HAP-1 (cell line): Measurements from ENCODE around the gene MIER1.
"Not testable (repeated sequence)": the region's sequence is repeated elsewhere in the genome, so short reads cannot be mapped to it uniquely, and the experiment has no call there.

Experiments used
- DNase-seq, 2 experiments: peaks; one replicate each; pipeline ENCODE4 v3.0.0-alpha.2; 2016 to 2020; ENCODE audit warnings: low spot score in 2 of 2
- H3K27me3 ChIP-seq: fragments of 250-450 bp; sonication (Bioruptor Pico); 2 replicates; pipeline ENCODE4 v1.5.1; 2020; ENCODE audit warnings: low read depth, mild to moderate bottlenecking, moderate library complexity
- H3K36me3 ChIP-seq: fragments of 250-450 bp; sonication (Bioruptor Pico); replicated peaks from 2 replicates; pipeline ENCODE4 v1.5.1; 2020; ENCODE audit warnings: mild to moderate bottlenecking
- H3K4me1 ChIP-seq: fragments of 250-450 bp; sonication (Bioruptor Pico); 2 replicates; pipeline ENCODE4 v1.5.1; 2020; ENCODE audit warnings: mild to moderate bottlenecking
- H3K4me3 ChIP-seq: fragments of 250-450 bp; sonication (Bioruptor Pico); 2 replicates; pipeline ENCODE4 v1.5.1; 2020; ENCODE audit warnings: mild to moderate bottlenecking, moderate library complexity
- H3K9me3 ChIP-seq: fragments of 250-450 bp; sonication (Bioruptor Pico); 2 replicates; pipeline ENCODE4 v1.5.1; 2020; ENCODE audit warnings: mild to moderate bottlenecking, moderate library complexity
- in situ Hi-C: fragments of 300-500 bp; cut with MboI; formaldehyde crosslinking; loops from 3 replicates; pipeline ENCODE4 v1.14.3; 2020; ENCODE audit warnings: low sequenced_read_pairs, inconsistent platforms, mixed read lengths

The MIER1 gene

GRCh38 chr1:66947267-66947666 lies 22.5 kb downstream of the MIER1 start:
- Histone ChIP-seq H3K9me3 (no peaks in the 10 kb centered on the region), H3K27me3 (no peaks in the 10 kb centered on the region), H3K4me1 (no peaks in the 10 kb centered on the region), H3K4me3 (no peak overlapping the region), H3K36me3 (peaks cover 25% of the 10 kb centered on the region)
- in situ Hi-C loops = no loop called here
- no peak for DNase-seq

GRCh38 chr1:66951513-66951912 lies 26.7 kb downstream of the MIER1 start:
- Histone ChIP-seq H3K4me3 (no peak overlapping the region), H3K36me3 (peaks cover 32% of the 10 kb centered on the region), H3K4me1 (no peaks in the 10 kb centered on the region), H3K27me3 (no peaks in the 10 kb centered on the region), H3K9me3 (no peaks in the 10 kb centered on the region)
- DNase-seq = no peak
- in situ Hi-C loops = no loop called here

GRCh38 chr1:66954208-66954607 lies 29.4 kb downstream of the MIER1 start:
- Histone ChIP-seq H3K4me1 (no peaks in the 10 kb centered on the region), H3K36me3 (peaks cover 28% of the 10 kb centered on the region), H3K4me3 (no peak overlapping the region), H3K9me3 (no peaks in the 10 kb centered on the region), H3K27me3 (no peaks in the 10 kb centered on the region)
- no peak for DNase-seq
- in situ Hi-C loops = no loop called here

- peaks cover 38% of the 10 kb centered on the region for H3K36me3 ChIP-seq
- in situ Hi-C loops = no loop called here
- no peak for DNase-seq
Observed at GRCh38 chr1:66957938-66958337, 33.1 kb downstream of the MIER1 start.

GRCh38 chr1:66966188-66966873 lies 41.5 kb downstream of the MIER1 start:
- H3K9me3 ChIP-seq, DNase-seq, H3K4me3 ChIP-seq, in situ Hi-C loops, H3K27me3 ChIP-seq, H3K4me1 ChIP-seq: not testable (repeated sequence)
- peaks cover 55% of the 10 kb centered on the region for H3K36me3 ChIP-seq

More at GRCh38 chr1:66957938-66958337, 33.1 kb downstream of the MIER1 start:
- H3K9me3 ChIP-seq = no peaks in the 10 kb centered on the region
- H3K4me1 ChIP-seq = no peaks in the 10 kb centered on the region
- H3K4me3 ChIP-seq = no peak overlapping the region
- no peaks in the 10 kb centered on the region for H3K27me3 ChIP-seq

GRCh38 chr1:66968574-66968973 lies 43.8 kb downstream of the MIER1 start:
- no peak overlapping the region for H3K4me3 ChIP-seq
- peaks cover 48% of the 10 kb centered on the region for H3K36me3 ChIP-seq

GRCh38 chr1:66978201-66978600 lies 53.4 kb downstream of the MIER1 start:
- Histone ChIP-seq H3K4me1 (no peaks in the 10 kb centered on the region), H3K27me3 (no peaks in the 10 kb centered on the region), H3K4me3 (no peak overlapping the region), H3K36me3 (peaks cover 51% of the 10 kb centered on the region), H3K9me3 (no peaks in the 10 kb centered on the region)
- in situ Hi-C loops = no loop called here
- no peak for DNase-seq

More at GRCh38 chr1:66968574-66968973, 43.8 kb downstream of the MIER1 start:
- Histone ChIP-seq H3K27me3 (no peaks in the 10 kb centered on the region), H3K4me1 (no peaks in the 10 kb centered on the region), H3K9me3 (no peaks in the 10 kb centered on the region)
- in situ Hi-C loops = no loop called here
- DNase-seq = no peak

- H3K36me3 ChIP-seq = peaks cover 58% of the 10 kb centered on the region
Observed at GRCh38 chr1:66979621-66980020, 54.8 kb downstream of the MIER1 start.

GRCh38 chr1:66980745-66981367 lies 56.1 kb downstream of the MIER1 start:
- Histone ChIP-seq H3K36me3 (peaks cover 61% of the 10 kb centered on the region), H3K4me1 (no peaks in the 10 kb centered on the region), H3K27me3 (no peaks in the 10 kb centered on the region), H3K9me3 (no peaks in the 10 kb centered on the region), H3K4me3 (no peak overlapping the region)
- in situ Hi-C loops = no loop called here
- DNase-seq = no peak

More at GRCh38 chr1:66979621-66980020, 54.8 kb downstream of the MIER1 start:
- H3K27me3 ChIP-seq, DNase-seq, H3K4me1 ChIP-seq, H3K9me3 ChIP-seq, H3K4me3 ChIP-seq, in situ Hi-C loops: not testable (repeated sequence)

- peaks cover 63% of the 10 kb centered on the region for H3K36me3 ChIP-seq
- DNase-seq = no peak
- in situ Hi-C loops = no loop called here
- H3K4me1 ChIP-seq = no peaks in the 10 kb centered on the region
- H3K27me3 ChIP-seq = no peaks in the 10 kb centered on the region
- no peak overlapping the region for H3K4me3 ChIP-seq
- no peaks in the 10 kb centered on the region for H3K9me3 ChIP-seq
Observed at GRCh38 chr1:66981679-66982078, 56.9 kb downstream of the MIER1 start.

GRCh38 chr1:66982561-66983260 lies 57.9 kb downstream of the MIER1 start:
- Histone ChIP-seq H3K4me1 (no peaks in the 10 kb centered on the region), H3K36me3 (peaks cover 67% of the 10 kb centered on the region), H3K4me3 (no peak overlapping the region), H3K27me3 (no peaks in the 10 kb centered on the region), H3K9me3 (no peaks in the 10 kb centered on the region)
- DNase-seq = no peak
- in situ Hi-C loops = no loop called here

- H3K36me3 ChIP-seq = peaks cover 71% of the 10 kb centered on the region
- H3K4me3 ChIP-seq = no peak overlapping the region
- no peak for DNase-seq
- H3K4me1 ChIP-seq = no peaks in the 10 kb centered on the region
- in situ Hi-C loops = no loop called here
- no peaks in the 10 kb centered on the region for H3K9me3 ChIP-seq
- H3K27me3 ChIP-seq = no peaks in the 10 kb centered on the region
Observed at GRCh38 chr1:66984491-66984890, 59.7 kb downstream of the MIER1 start.

- no peak overlapping the region for H3K4me3 ChIP-seq
- H3K36me3 ChIP-seq = peaks cover 65% of the 10 kb centered on the region
- H3K9me3 ChIP-seq = no peaks in the 10 kb centered on the region
- H3K27me3 ChIP-seq = no peaks in the 10 kb centered on the region
- in situ Hi-C loops = no loop called here
- DNase-seq = no peak
- H3K4me1 ChIP-seq = no peaks in the 10 kb centered on the region
Observed at GRCh38 chr1:66985835-66986234, 61.0 kb downstream of the MIER1 start.

- Histone ChIP-seq H3K4me3 (no peak overlapping the region), H3K9me3 (no peaks in the 10 kb centered on the region), H3K4me1 (no peaks in the 10 kb centered on the region), H3K27me3 (no peaks in the 10 kb centered on the region), H3K36me3 (peaks cover 5% of the 10 kb centered on the region)
- in situ Hi-C loops = loop anchor here (10.0 kb wide), 1 partner anchor 152 kb away; no protein-coding TSS in a partner anchor
- DNase-seq = no peak
Observed at GRCh38 chr1:66993076-66993475, 68.3 kb downstream of the MIER1 start.
